GM23338 (cell line): Measurements from ENCODE around the gene SORD.

Source experiments
- CREB1 ChIP-seq: fragments of 250-450 bp; sonication (Bioruptor Pico); IDR thresholded peaks from 2 replicates; pipeline ENCODE4 v1.5.0; 2020; ENCODE audit warnings: low read depth, mild to moderate bottlenecking, moderate library complexity
- CTCF ChIP-seq, 2 experiments: fragments of 200-600 bp in 1 of 2; sonication (generic) in 1 of 2; conservative IDR thresholded peaks; 2 replicates each; pipeline versions ENCODE4 v1.5.1 to v1.6.1; 2016 to 2017; ENCODE audit warnings: antibody characterized with exemption in 2 of 2, low read depth in 2 of 2, mild to moderate bottlenecking in 2 of 2, moderate library complexity in 1 of 2
- ETS1 ChIP-seq: IDR thresholded peaks from 2 replicates; pipeline ENCODE4 v1.6.1; 2016; ENCODE audit warnings: antibody characterized with exemption
- EZH2 ChIP-seq: fragments of 200-600 bp; sonication (generic); IDR thresholded peaks from one replicate; pipeline ENCODE4 v1.8.0; 2017; ENCODE audit warnings: antibody characterized with exemption, mild to moderate bottlenecking, low read depth; ENCODE audit not compliant: unreplicated experiment
- EZH2phosphoT487 ChIP-seq: fragments of 200-600 bp; sonication (generic); IDR thresholded peaks from one replicate; pipeline ENCODE4 v1.8.1; 2018; ENCODE audit warnings: antibody characterized with exemption; ENCODE audit not compliant: unreplicated experiment
- JUNB ChIP-seq: IDR thresholded peaks from one replicate; pipeline ENCODE4 v1.6.1; 2016; ENCODE audit warnings: antibody characterized with exemption; ENCODE audit not compliant: unreplicated experiment
- POLR2AphosphoS5 ChIP-seq: IDR thresholded peaks from 2 replicates; pipeline ENCODE4 v1.6.1; 2016; ENCODE audit warnings: antibody characterized with exemption, low read depth
- REST ChIP-seq: IDR thresholded peaks from one replicate; pipeline ENCODE4 v1.6.1; 2018; ENCODE audit warnings: antibody characterized with exemption; ENCODE audit not compliant: unreplicated experiment
- STAT1 ChIP-seq: IDR thresholded peaks from one replicate; pipeline ENCODE4 v1.6.1; 2016; ENCODE audit warnings: antibody characterized with exemption; ENCODE audit not compliant: unreplicated experiment
- ZNF114 ChIP-seq: fragments of 250-450 bp; sonication (Bioruptor Pico); IDR thresholded peaks from 2 replicates; pipeline ENCODE4 v1.5.0; 2020; ENCODE audit warnings: mild to moderate bottlenecking, moderate library complexity
- ZNF331 ChIP-seq: fragments of 250-450 bp; sonication (Bioruptor Pico); IDR thresholded peaks from 2 replicates; pipeline ENCODE4 v1.5.0; 2020; ENCODE audit warnings: low read depth, mild to moderate bottlenecking, moderate library complexity
- ZNF462 ChIP-seq: fragments of 250-450 bp; sonication (Bioruptor Pico); IDR thresholded peaks from 2 replicates; pipeline ENCODE4 v1.5.0; 2020; ENCODE audit warnings: mild to moderate bottlenecking, moderate library complexity

GRCh38 chr15:45009046-45009445 lies 13.9 kb upstream of the SORD start:
- TF ChIP-seq CTCF (conservative IDR thresholded peaks at IDR 0.05; ENCODE audit: low read depth in 2 of 2) (no peak), EZH2 (no peak), POLR2AphosphoS5 (no peak), CREB1 (CRISPR knock-in tag) (no peak), REST (no peak), EZH2phosphoT487 (no peak), ETS1 (no peak), ZNF331 (no peak), JUNB (no peak), STAT1 (no peak), ZNF114 (CRISPR knock-in tag) (no peak), ZNF462 (CRISPR knock-in tag) (no peak)
